ENCODE measurements around the gene RSPH6A. TPM values are rescaled to one million over a fixed set of nuclear protein-coding genes. Genes with fewer than 3 reads are reported as not detected.

Gene RSPH6A
- total and polyA plus RNA-seq, 2 of the 13 experiments (the other 11 are each of a cell fraction or from before 2014, with no cell fraction given), result 0.07 TPM; not detected in 1

- no peak for TF ChIP-seq ZNF354B (CRISPR knock-in tag; IDR thresholded peaks at IDR 0.05)
- peak; percentile 35; the same call in 1 of the 2 replicates for TF ChIP-seq ZNF441 (CRISPR knock-in tag; IDR thresholded peaks at IDR 0.05; ENCODE audit: borderline replicate concordance)
- TF ChIP-seq FOSL2 (CRISPR knock-in tag; IDR thresholded peaks at IDR 0.05), result no peak
- 0 out of 2 replicates have a peak, but pooled peaks have one; percentile 43 for TF ChIP-seq RFXAP (CRISPR knock-in tag; IDR thresholded peaks at IDR 0.05; ENCODE audit: borderline replicate concordance)
- TF ChIP-seq GTF3A (CRISPR knock-in tag; conservative IDR thresholded peaks at IDR 0.05), result no peak
- TF ChIP-seq NFE2L1 (CRISPR knock-in tag; IDR thresholded peaks at IDR 0.05; ENCODE audit: borderline replicate concordance), result no peak
- TF ChIP-seq KIAA2018 (CRISPR knock-in tag; IDR thresholded peaks at IDR 0.05; ENCODE audit: borderline replicate concordance), result no peak
- no peak for TF ChIP-seq FOXP1 (IDR thresholded peaks at IDR 0.05)
- TF ChIP-seq FOXP1 (CRISPR knock-in tag; IDR thresholded peaks at IDR 0.05), result no peak
- no peak for TF ChIP-seq ZNF556 (CRISPR knock-in tag; IDR thresholded peaks at IDR 0.05; ENCODE audit: borderline replicate concordance)
- no peak for TF ChIP-seq JUN (CRISPR knock-in tag; IDR thresholded peaks at IDR 0.05)
- TF ChIP-seq SMARCC2 (IDR thresholded peaks at IDR 0.05), result no peak
- TF ChIP-seq AHR (CRISPR knock-in tag; IDR thresholded peaks at IDR 0.05), result no peak; the same call in 1 of the 2 replicates
- TF ChIP-seq MIER2 (CRISPR knock-in tag; IDR thresholded peaks at IDR 0.05), result no peak
- no peak for TF ChIP-seq CHD2 (IDR thresholded peaks at IDR 0.05; ENCODE audit: low read depth, low read length)
- TF ChIP-seq RBM39 (IDR thresholded peaks at IDR 0.05; ENCODE audit: low read depth, low read length, poor library complexity, severe bottlenecking), result peak; percentile 51
- TF ChIP-seq ZNF3 (CRISPR knock-in tag; IDR thresholded peaks at IDR 0.05), result no peak
- 0 out of 2 replicates have a peak, but pooled peaks have one; percentile 32 for TF ChIP-seq TARDBP (CRISPR knock-in tag; IDR thresholded peaks at IDR 0.05)
- TF ChIP-seq ZGPAT (CRISPR knock-in tag; IDR thresholded peaks at IDR 0.05), result peak; percentile 53; the same call in 1 of the 2 replicates
- no peak for TF ChIP-seq ZNF678 (CRISPR knock-in tag; IDR thresholded peaks at IDR 0.05)
- TF ChIP-seq BCL3 (CRISPR knock-in tag; IDR thresholded peaks at IDR 0.05), result no peak
Measured at GRCh38 chr19:45767881-45768654, 47.0 kb downstream of the RSPH6A start (continued).

Measured in HepG2 (cell line).